DOHH2 (cell line): ENCODE data around the gene CHCHD6.

Experiments used
- H3F3A ChIP-seq: fragments of 200-600 bp; sonication (generic), shearing (Covaris generic); 2 replicates; pipeline ENCODE4 v1.6.0; 2016; ENCODE audit warnings: antibody characterized with exemption, mild to moderate bottlenecking; ENCODE audit not compliant: control insufficient read depth, insufficient read depth
- H3K27ac ChIP-seq: fragments of 200-600 bp; sonication (generic); 2 replicates; pipeline ENCODE4 v1.5.1; 2014; ENCODE audit warnings: low read depth, mild to moderate bottlenecking, low read length, moderate library complexity
- H3K27me3 ChIP-seq: fragments of 200-600 bp; sonication (generic); 2 replicates; pipeline ENCODE4 v1.6.1; 2014; ENCODE audit warnings: mild to moderate bottlenecking, low read length, mixed read lengths; ENCODE audit not compliant: control insufficient read depth
- H3K36me3 ChIP-seq: fragments of 200-600 bp; sonication (generic); 2 replicates; pipeline ENCODE4 v1.6.1; 2014; ENCODE audit warnings: mild to moderate bottlenecking, low read length, moderate library complexity, mixed read lengths; ENCODE audit not compliant: control insufficient read depth
- H3K4me1 ChIP-seq: fragments of 200-600 bp; sonication (generic); 2 replicates; pipeline ENCODE4 v1.6.1; 2014; ENCODE audit warnings: mild to moderate bottlenecking, low read length, mixed read lengths; ENCODE audit not compliant: control insufficient read depth
- H3K4me2 ChIP-seq: fragments of 200-600 bp; sonication (generic); 2 replicates; pipeline ENCODE4 v1.6.0; 2014; ENCODE audit warnings: mild to moderate bottlenecking, low read length, moderate library complexity
- H3K4me3 ChIP-seq: fragments of 200-600 bp; sonication (generic); 2 replicates; pipeline ENCODE4 v1.5.1; 2014; ENCODE audit warnings: mild to moderate bottlenecking, low read length, mixed read lengths
- H3K79me2 ChIP-seq: fragments of 200-600 bp; sonication (generic); 2 replicates; pipeline ENCODE4 v1.6.1; 2014; ENCODE audit warnings: mild to moderate bottlenecking, low read length, mixed read lengths; ENCODE audit not compliant: control insufficient read depth
- H3K9me2 ChIP-seq: fragments of 200-600 bp; sonication (generic); replicated peaks from 2 replicates; pipeline ENCODE4 v1.6.1; 2014; ENCODE audit warnings: mild to moderate bottlenecking, low read length, mixed read lengths; ENCODE audit not compliant: control insufficient read depth
- H3K9me3 ChIP-seq: fragments of 200-600 bp; sonication (generic); 2 replicates; pipeline ENCODE4 v1.6.1; 2014; ENCODE audit warnings: antibody characterized with exemption, low read length, mixed read lengths; ENCODE audit not compliant: control insufficient read depth, insufficient read depth
- H4K20me1 ChIP-seq: fragments of 200-600 bp; sonication (generic); 2 replicates; pipeline ENCODE4 v1.6.0; 2014; ENCODE audit warnings: low read depth, mild to moderate bottlenecking, antibody characterized with exemption, low read length, moderate library complexity; ENCODE audit not compliant: control insufficient read depth, insufficient read depth
- EZH2phosphoT487 ChIP-seq: fragments of 200-600 bp; sonication (generic); IDR thresholded peaks from 2 replicates; pipeline ENCODE4 v1.6.1; 2017; ENCODE audit warnings: borderline replicate concordance, mild to moderate bottlenecking, antibody characterized with exemption, low read length, moderate library complexity, mixed read lengths
- TF ChIP-seq, protein P1 (sequence below): fragments of 200-600 bp; sonication (generic); IDR thresholded peaks from one replicate; pipeline ENCODE4 v1.5.1; 2014; ENCODE audit warnings: antibody characterized with exemption, mild to moderate bottlenecking, low read depth, low read length; ENCODE audit not compliant: poor library complexity, severe bottlenecking

Gene CHCHD6

DNA sequence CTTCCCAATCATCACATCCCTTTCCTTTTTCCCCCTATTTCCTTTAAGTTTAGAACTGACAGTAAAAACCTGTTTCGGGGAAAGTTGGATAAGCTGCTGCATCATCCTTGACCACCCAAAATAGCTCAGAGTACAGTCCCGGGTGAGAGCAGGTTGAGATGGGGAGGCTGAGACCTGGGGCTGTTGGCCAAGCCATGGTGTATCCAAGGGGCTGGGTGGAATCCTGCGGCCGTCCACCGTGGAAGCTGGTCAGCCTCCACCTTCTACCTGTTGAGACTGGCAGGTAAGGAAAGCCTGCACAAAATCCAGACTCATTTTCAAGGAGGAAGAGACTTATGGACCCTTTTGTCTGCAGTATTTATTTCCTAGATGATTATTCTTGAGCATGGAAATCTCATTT is 150.6 kb downstream of the CHCHD6 start:
- no peaks in the 10 kb centered on the region for H4K20me1 ChIP-seq
- H3K4me2 ChIP-seq: no peak overlapping the region
- TF ChIP-seq, protein P1, sequence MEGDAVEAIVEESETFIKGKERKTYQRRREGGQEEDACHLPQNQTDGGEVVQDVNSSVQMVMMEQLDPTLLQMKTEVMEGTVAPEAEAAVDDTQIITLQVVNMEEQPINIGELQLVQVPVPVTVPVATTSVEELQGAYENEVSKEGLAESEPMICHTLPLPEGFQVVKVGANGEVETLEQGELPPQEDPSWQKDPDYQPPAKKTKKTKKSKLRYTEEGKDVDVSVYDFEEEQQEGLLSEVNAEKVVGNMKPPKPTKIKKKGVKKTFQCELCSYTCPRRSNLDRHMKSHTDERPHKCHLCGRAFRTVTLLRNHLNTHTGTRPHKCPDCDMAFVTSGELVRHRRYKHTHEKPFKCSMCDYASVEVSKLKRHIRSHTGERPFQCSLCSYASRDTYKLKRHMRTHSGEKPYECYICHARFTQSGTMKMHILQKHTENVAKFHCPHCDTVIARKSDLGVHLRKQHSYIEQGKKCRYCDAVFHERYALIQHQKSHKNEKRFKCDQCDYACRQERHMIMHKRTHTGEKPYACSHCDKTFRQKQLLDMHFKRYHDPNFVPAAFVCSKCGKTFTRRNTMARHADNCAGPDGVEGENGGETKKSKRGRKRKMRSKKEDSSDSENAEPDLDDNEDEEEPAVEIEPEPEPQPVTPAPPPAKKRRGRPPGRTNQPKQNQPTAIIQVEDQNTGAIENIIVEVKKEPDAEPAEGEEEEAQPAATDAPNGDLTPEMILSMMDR: no peak
- TF ChIP-seq EZH2phosphoT487: no peak
- no peaks in the 10 kb centered on the region for H3K27me3 ChIP-seq
- H3K27ac ChIP-seq: no peak overlapping the region
- no peaks in the 10 kb centered on the region for H3K4me1 ChIP-seq
- no peaks in the 10 kb centered on the region for H3K36me3 ChIP-seq
- no peaks in the 10 kb centered on the region for H3K79me2 ChIP-seq
- no peaks in the 10 kb centered on the region for H3K9me3 ChIP-seq
- no peaks in the 10 kb centered on the region for H3F3A ChIP-seq
- no peak overlapping the region for H3K4me3 ChIP-seq
- H3K9me2 ChIP-seq: no peaks in the 10 kb centered on the region

DNA sequence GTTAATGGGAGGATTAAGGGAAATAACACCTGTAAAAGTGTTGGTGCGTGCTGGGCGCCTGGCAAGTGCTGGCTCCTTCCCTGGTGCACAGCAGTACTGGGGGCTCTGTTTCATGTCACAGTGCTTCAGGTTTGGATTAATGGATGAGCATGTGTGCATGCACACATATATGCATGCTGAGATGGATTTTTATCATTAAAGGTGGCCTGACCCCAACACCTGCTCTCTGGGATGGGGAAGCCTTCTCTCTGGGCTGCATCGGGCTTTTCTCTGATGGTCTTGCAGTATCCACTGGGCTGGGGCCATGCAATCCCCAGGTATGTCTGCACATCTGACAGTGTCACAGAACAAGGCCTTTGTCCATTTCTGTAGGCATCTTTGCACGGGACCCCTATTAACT is 151.3 kb downstream of the CHCHD6 start:
- TF ChIP-seq, protein P1: no peak
- TF ChIP-seq EZH2phosphoT487: no peak
- H4K20me1 ChIP-seq: no peaks in the 10 kb centered on the region
- no peaks in the 10 kb centered on the region for H3K27me3 ChIP-seq
- no peaks in the 10 kb centered on the region for H3K9me2 ChIP-seq
- no peaks in the 10 kb centered on the region for H3K9me3 ChIP-seq
- H3K79me2 ChIP-seq: no peaks in the 10 kb centered on the region
- H3K4me2 ChIP-seq: no peak overlapping the region
- H3F3A ChIP-seq: no peaks in the 10 kb centered on the region
- no peaks in the 10 kb centered on the region for H3K4me1 ChIP-seq
- H3K4me3 ChIP-seq: no peak overlapping the region
- H3K36me3 ChIP-seq: no peaks in the 10 kb centered on the region
- H3K27ac ChIP-seq: no peak overlapping the region

DNA sequence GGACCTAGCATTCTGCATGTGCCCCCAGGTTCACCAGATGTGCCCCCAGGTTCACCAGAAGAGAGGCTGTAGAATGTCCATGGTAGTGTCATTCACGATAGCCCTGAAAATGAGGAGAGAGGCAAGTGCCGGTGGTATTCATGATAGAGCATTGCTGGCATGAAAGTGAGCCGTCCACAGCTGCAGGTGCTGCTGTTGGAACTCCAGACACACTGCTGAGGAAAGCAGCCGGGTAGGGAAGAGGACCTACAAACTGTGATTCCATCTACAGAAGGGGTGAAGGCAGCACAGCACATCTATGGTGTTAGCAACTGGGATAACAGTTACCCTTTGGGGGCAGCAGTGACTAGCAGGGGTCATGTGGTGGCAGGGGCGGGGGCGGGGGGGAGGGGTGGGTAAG is 153.9 kb downstream of the CHCHD6 start:
- H3K9me2 ChIP-seq: no peaks in the 10 kb centered on the region
- H3K4me3 ChIP-seq: no peak overlapping the region
- H3K79me2 ChIP-seq: no peaks in the 10 kb centered on the region
- no peak overlapping the region for H3K4me2 ChIP-seq
- no peaks in the 10 kb centered on the region for H3K4me1 ChIP-seq
- H3F3A ChIP-seq: no peaks in the 10 kb centered on the region
- no peaks in the 10 kb centered on the region for H3K27me3 ChIP-seq
- no peaks in the 10 kb centered on the region for H4K20me1 ChIP-seq
- TF ChIP-seq EZH2phosphoT487: no peak
- TF ChIP-seq, protein P1: no peak
- H3K9me3 ChIP-seq: no peaks in the 10 kb centered on the region
- H3K27ac ChIP-seq: no peak overlapping the region
- no peaks in the 10 kb centered on the region for H3K36me3 ChIP-seq

DNA sequence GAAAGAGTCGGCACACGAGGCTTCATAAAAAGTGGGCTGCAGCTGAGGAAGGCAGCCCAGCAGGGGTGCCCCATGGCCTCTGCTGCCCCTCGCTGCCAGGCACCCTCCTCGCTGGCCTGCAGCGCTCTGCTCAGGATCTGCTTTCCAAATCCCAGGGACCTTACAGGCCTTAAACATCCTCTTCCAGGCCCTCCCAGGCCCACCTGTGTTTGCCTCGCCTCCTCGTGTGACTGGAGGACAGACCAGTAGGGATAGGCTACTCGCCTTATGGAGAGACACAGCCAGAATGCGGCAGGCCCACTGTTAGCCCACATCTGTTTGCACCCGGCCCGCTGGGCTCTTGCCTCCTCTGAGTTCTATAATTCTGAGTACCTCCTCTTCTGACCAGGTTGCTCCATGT is 154.4 kb downstream of the CHCHD6 start:
- no peaks in the 10 kb centered on the region for H3K9me3 ChIP-seq
- no peaks in the 10 kb centered on the region for H3K4me1 ChIP-seq
- H3K4me3 ChIP-seq: no peak overlapping the region
- no peaks in the 10 kb centered on the region for H3F3A ChIP-seq
- H3K27ac ChIP-seq: no peak overlapping the region
- H3K9me2 ChIP-seq: no peaks in the 10 kb centered on the region
- TF ChIP-seq, protein P1: no peak
- TF ChIP-seq EZH2phosphoT487: no peak
- H3K36me3 ChIP-seq: no peaks in the 10 kb centered on the region
- H3K4me2 ChIP-seq: no peak overlapping the region
- H4K20me1 ChIP-seq: no peaks in the 10 kb centered on the region
- no peaks in the 10 kb centered on the region for H3K27me3 ChIP-seq
- no peaks in the 10 kb centered on the region for H3K79me2 ChIP-seq
